ENCODE data around the gene TMEM259. TPM values are rescaled to one million over a fixed set of nuclear protein-coding genes. Genes with fewer than 3 reads are reported as not detected.

The TMEM259 gene
- total and polyA plus RNA-seq, 9 of the 15 experiments (the other 6 are each of a cell fraction or from before 2014, with no cell fraction given), result 0.52 to 231 (median 63.6) TPM

- TF ChIP-seq AFF4 (CRISPR knock-in tag; IDR thresholded peaks at IDR 0.05), result 0 out of 2 replicates have a peak, but pooled peaks have one; percentile 42
- TF ChIP-seq ZBTB33 (CRISPR knock-in tag; IDR thresholded peaks at IDR 0.05), result peak; percentile 56; the same call in 1 of the 2 replicates
- peak; percentile 11; the same call in 1 of the 2 replicates for TF ChIP-seq NR2C1 (IDR thresholded peaks at IDR 0.05)
- TF ChIP-seq NR2C1 (tag; IDR thresholded peaks at IDR 0.05), result no peak
- TF ChIP-seq HCFC1 (IDR thresholded peaks at IDR 0.05; ENCODE audit: low read depth, low read length), result no peak
- TF ChIP-seq KLF16 (IDR thresholded peaks at IDR 0.05), result 0 out of 2 replicates have a peak, but pooled peaks have one; percentile 63
- TF ChIP-seq HDGF (IDR thresholded peaks at IDR 0.05), result peak; percentile 96
- peak; percentile 98 for TF ChIP-seq PTBP1 (IDR thresholded peaks at IDR 0.05; ENCODE audit: low read depth, low read length)
- peak; percentile 48; the same call in 1 of the 2 replicates for TF ChIP-seq NCOA1 (IDR thresholded peaks at IDR 0.05; ENCODE audit: low read depth)
- TF ChIP-seq BHLHE40 (IDR thresholded peaks at IDR 0.05; ENCODE audit: low read length), result peak; percentile 39
- TF ChIP-seq ZNF212 (CRISPR knock-in tag; IDR thresholded peaks at IDR 0.05), result no peak
- TF ChIP-seq ZFP36 (IDR thresholded peaks at IDR 0.05; ENCODE audit: low read depth, low read length, partially characterized antibody), result peak; percentile 83
- no peak for TF ChIP-seq HMGN3 (IDR thresholded peaks at IDR 0.05; ENCODE audit: borderline replicate concordance, extremely low read depth, insufficient read length, low read depth, low read length)
- no peak for TF ChIP-seq BRCA1 (IDR thresholded peaks at IDR 0.05)
- 0 out of 2 replicates have a peak, but pooled peaks have one; percentile 57 for TF ChIP-seq BRCA1 (CRISPR knock-in tag; IDR thresholded peaks at IDR 0.05)
- TF ChIP-seq NCOR1 (IDR thresholded peaks at IDR 0.05), result peak; percentile 80
- peak; percentile 96 for TF ChIP-seq NEUROD1 (IDR thresholded peaks at IDR 0.05; ENCODE audit: borderline replicate concordance, low read depth, low read length, partially characterized antibody)
- peak; percentile 85; the same call in 1 of the 2 replicates for TF ChIP-seq KAT7 (CRISPR knock-in tag; IDR thresholded peaks at IDR 0.05; ENCODE audit: borderline replicate concordance)
- TF ChIP-seq TRIM25 (IDR thresholded peaks at IDR 0.05; ENCODE audit: borderline replicate concordance), result no peak
- peak in 1 of 2 experiments; percentile 52; a peak in 2 of 4 replicates for TF ChIP-seq TBL1XR1 (IDR thresholded peaks at IDR 0.05; ENCODE audit: low read length in 2 of 2)
- TF ChIP-seq NONO (IDR thresholded peaks at IDR 0.05; ENCODE audit: low read depth in 2 of 2, low read length in 1 of 2), result no peak
- TF ChIP-seq SP1 (CRISPR knock-in tag; IDR thresholded peaks at IDR 0.05), result peak; percentile 77
These were observed 19.8 kb upstream of the TMEM259 start (continued) for GRCh38 chr19:1040476-1041271.
